Thoracic aorta endothelial cell (primary cell): ENCODE data around the gene GTF2H2C. TPM values are rescaled to one million over a fixed set of nuclear protein-coding genes. Genes with fewer than 3 reads are reported as not detected.

Experiments
- small RNA-seq: library from RNA; depleted of rRNA; stranded (forward); fragments of <200 nt; gene quantifications from one replicate; pipeline ENCODE3, GENCODE V24; 2012
- total RNA-seq: library from RNA; depleted of rRNA; stranded (reverse); fragments of >200 nt; gene quantifications from 2 replicates; pipeline ENCODE4 v1.2.3, GENCODE V29; 2012

The GTF2H2C gene
- total RNA-seq, result 55.3 and 68.7 TPM in 2 replicates

GRCh38 chr5:69559908-69560330 lies at the start of gene GTF2H2C:
Gene GTF2H2C (plus strand): TSS chr5:69560191. CDS start chr5:69565133, 4,942 bp downstream.

Small RNAs within 50 kb of the gene (small RNA-seq; reads per million reads assigned to genes)
- not detected for gene RNU6-724P

Other genes with a start within 250 kb of the GTF2H2C start
- 6.9 and 7.1 TPM in 2 replicates for gene CCDC125, start 227.4 kb upstream of the GTF2H2C start, total RNA-seq
- 40.8 and 41.2 TPM in 2 replicates for gene AK6, start 190.7 kb upstream of the GTF2H2C start, total RNA-seq
- gene TAF9, start 190.7 kb upstream of the GTF2H2C start, total RNA-seq, result 104 and 108 TPM in 2 replicates
- gene RAD17, start 190.4 kb upstream of the GTF2H2C start, total RNA-seq, result 24.7 and 27.6 TPM in 2 replicates
- gene MARVELD2, start 145.1 kb upstream of the GTF2H2C start, total RNA-seq, result 4.9 and 8.9 TPM in 2 replicates
- 13.4 and 14.1 TPM in 2 replicates for gene OCLN, start 67.4 kb upstream of the GTF2H2C start, total RNA-seq